Kidney epithelial cell (primary cell): ENCODE data around the gene RAB3C. TPM values are rescaled to one million over a fixed set of nuclear protein-coding genes. Genes with fewer than 3 reads are reported as not detected.

Source experiments
- DNase-seq: peaks from one replicate; pipeline ENCODE4 v3.0.0-alpha.2; 2010; ENCODE audit warnings: low read depth
- H3K27me3 ChIP-seq: 2 replicates; pipeline ENCODE4 v1.6.0; 2011; ENCODE audit warnings: low read length; ENCODE audit not compliant: control insufficient read depth, insufficient read depth
- H3K36me3 ChIP-seq: 2 replicates; pipeline ENCODE4 v1.5.1; 2011; ENCODE audit warnings: low read length; ENCODE audit not compliant: control insufficient read depth, insufficient read depth
- H3K4me3 ChIP-seq: 2 replicates; pipeline ENCODE4 v1.5.1; 2011; ENCODE audit warnings: low read depth, mild to moderate bottlenecking, control low read depth, low read length
- total RNA-seq: library from RNA; depleted of rRNA; stranded (reverse); fragments of >200 nt; gene quantifications from 2 replicates; pipeline ENCODE4 v1.2.3, GENCODE V29; 2015
- TF ChIP-seq, protein P1 (sequence below): IDR thresholded peaks from 2 replicates; pipeline ENCODE4 v1.5.1; 2011; ENCODE audit warnings: mild to moderate bottlenecking, moderate library complexity, low read length, control low read depth, inconsistent platforms; ENCODE audit not compliant: insufficient read depth, poor library complexity, severe bottlenecking

The RAB3C gene
- total RNA-seq, 1 donor from 2014 or later = 0.04 TPM

DNA sequence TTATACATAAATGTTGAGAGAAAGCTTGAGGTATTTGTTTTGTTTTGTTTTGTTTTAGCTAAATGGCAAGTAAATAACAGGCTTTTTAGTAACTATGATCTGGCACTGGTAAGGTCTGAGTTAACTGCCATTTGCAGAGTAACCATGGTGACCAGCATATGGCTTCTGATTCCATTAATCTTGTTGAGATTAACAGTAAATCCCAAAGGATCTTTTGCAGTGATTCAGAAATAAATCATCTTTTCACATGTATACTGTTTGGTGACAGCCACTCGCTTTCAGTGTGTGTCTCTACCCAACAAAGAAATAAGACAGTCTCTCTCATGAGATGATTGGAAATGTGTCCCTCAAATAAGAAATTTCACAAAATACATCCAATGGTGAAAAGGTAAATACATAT, 235.6 kb downstream of the RAB3C start:
- no peak overlapping the region for H3K4me3 ChIP-seq
- H3K36me3 ChIP-seq = no peaks in the 10 kb centered on the region
- TF ChIP-seq, protein P1, sequence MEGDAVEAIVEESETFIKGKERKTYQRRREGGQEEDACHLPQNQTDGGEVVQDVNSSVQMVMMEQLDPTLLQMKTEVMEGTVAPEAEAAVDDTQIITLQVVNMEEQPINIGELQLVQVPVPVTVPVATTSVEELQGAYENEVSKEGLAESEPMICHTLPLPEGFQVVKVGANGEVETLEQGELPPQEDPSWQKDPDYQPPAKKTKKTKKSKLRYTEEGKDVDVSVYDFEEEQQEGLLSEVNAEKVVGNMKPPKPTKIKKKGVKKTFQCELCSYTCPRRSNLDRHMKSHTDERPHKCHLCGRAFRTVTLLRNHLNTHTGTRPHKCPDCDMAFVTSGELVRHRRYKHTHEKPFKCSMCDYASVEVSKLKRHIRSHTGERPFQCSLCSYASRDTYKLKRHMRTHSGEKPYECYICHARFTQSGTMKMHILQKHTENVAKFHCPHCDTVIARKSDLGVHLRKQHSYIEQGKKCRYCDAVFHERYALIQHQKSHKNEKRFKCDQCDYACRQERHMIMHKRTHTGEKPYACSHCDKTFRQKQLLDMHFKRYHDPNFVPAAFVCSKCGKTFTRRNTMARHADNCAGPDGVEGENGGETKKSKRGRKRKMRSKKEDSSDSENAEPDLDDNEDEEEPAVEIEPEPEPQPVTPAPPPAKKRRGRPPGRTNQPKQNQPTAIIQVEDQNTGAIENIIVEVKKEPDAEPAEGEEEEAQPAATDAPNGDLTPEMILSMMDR = no peak
- no peaks in the 10 kb centered on the region for H3K27me3 ChIP-seq
- no peak for DNase-seq

DNA sequence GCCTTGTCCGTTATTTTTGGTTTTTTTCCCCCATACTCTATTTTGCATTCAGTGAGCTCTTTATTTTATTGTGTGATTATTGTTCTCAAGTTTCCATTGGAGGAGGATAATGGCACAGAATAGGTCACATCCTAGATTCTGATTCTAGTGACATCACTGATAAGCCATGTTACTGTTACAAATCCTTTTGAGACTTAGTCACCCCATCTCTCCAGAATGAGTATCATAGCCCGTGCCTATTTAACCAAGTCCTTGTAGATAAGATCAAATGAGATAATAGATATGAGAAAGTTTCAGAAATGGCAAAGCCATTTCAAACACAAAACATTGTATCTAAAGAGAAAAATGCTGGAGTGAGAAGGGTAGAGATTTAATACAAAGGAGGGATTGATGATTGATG, 242.6 kb downstream of the RAB3C start:
- H3K27me3 ChIP-seq = no peaks in the 10 kb centered on the region
- H3K36me3 ChIP-seq = no peaks in the 10 kb centered on the region
- no peak overlapping the region for H3K4me3 ChIP-seq
- DNase-seq = no peak
- TF ChIP-seq, protein P1 = no peak

DNA sequence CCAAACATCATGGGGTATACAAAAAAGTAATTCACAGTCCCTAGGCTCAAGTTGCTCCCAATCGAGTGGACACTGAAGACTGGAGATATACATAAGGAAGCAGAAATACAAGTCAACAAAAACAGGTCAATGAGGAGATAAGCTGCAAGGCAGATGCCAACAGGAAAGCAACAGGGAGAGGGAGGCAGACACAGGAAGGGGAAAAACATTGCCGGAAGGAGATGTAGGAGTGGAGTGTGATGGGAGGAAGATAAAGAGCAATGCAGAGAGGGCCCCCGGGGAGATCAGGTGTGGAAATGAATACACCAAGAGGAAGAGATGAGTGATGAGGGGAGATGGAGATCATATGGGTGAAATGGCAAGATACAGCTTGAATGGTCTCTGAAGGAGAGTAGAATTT, 243.0 kb downstream of the RAB3C start:
- DNase-seq = no peak
- no peaks in the 10 kb centered on the region for H3K27me3 ChIP-seq
- TF ChIP-seq, protein P1 = no peak
- H3K4me3 ChIP-seq = no peak overlapping the region
- no peaks in the 10 kb centered on the region for H3K36me3 ChIP-seq

DNA sequence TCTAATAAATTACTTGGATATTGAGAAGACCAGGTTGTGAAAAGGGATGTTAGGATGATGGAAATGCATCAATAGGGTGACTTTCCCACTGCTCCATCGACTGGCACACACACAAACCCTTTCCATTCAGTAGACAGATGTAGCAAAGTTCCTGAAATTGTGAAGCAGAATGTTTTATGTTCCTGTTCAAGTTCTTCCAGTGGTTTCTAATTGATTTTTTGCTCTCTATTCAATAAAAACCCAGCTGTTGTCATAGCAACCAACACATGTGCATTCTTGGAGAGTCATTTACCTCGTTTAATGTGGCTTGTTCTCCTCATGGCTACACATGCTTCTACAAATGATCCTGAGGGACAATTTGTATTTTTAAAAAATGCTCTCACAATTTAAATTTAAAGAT, 244.6 kb downstream of the RAB3C start:
- H3K4me3 ChIP-seq = no peak overlapping the region
- no peaks in the 10 kb centered on the region for H3K27me3 ChIP-seq
- no peaks in the 10 kb centered on the region for H3K36me3 ChIP-seq
- no peak for DNase-seq
- TF ChIP-seq, protein P1 = no peak

DNA sequence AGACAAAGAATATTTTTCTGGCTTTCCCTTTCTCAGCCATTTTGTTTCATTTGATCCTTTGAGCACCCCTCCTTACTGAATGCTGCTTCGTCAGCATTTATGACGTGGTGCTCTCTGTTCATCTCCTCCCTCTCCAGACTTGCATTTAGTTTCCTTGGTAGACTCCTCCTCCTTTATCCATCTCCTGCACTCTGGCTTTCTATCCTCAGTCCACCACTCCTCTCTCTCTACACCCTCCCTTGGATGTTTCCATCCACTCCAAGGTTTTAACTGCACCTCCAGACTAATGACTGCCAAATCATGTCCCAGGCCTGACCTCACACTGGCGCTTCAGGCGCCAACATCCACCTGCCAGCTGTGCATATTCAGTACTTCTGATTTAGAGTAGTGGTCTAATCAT, 245.4 kb downstream of the RAB3C start:
- DNase-seq = no peak
- H3K36me3 ChIP-seq = no peaks in the 10 kb centered on the region
- H3K4me3 ChIP-seq = no peak overlapping the region
- no peaks in the 10 kb centered on the region for H3K27me3 ChIP-seq
- TF ChIP-seq, protein P1 = no peak

DNA sequence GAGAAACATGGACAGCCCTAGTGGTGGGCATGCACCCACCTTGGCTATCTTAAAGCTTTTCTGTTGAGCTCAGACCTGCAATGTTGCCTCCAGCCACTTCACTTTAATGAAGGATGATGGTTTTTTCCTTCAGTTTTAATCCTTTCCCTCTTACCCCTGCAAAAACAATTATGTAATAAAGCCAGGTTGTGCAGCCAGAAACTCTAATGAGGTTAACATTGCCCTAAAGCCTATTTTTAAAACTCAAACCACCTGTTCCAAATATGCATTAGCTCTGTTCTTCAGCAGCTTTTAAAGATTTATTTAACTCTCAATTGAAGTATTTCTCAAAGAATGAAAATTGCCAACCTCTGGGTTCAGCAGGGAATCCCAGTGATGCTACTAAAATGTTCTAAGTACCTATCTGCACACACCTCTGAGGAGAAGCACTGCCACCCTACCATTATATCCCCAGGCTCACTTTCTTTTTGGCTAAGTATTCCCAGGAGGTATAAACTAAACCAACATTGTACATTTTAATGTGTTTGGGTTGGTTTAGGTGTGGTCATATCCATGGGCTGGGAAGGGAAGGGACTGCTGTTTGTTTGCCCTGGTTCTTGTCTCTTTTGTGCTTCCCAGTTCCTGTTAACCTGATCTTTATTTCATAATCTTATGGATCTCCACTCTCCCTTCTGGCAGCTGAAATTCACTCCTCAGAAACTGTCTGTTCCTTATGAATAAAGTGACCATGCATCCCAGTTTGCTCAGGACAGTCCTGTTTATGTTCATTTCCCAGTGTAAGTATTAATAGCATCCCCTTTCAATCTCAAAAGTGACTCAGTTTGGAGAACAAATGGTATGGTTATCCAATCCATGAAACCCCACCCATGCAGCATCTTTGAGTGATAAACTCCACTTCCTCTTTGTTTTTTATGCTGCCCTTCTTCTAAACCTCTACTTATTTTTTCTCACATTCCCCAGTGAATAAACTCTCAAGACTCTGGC, 251.7 kb downstream of the RAB3C start:
- H3K4me3 ChIP-seq = no peak overlapping the region
- TF ChIP-seq, protein P1 = no peak
- H3K27me3 ChIP-seq = no peaks in the 10 kb centered on the region
- DNase-seq = no peak
- no peaks in the 10 kb centered on the region for H3K36me3 ChIP-seq
